CD4-positive, alpha-beta T cell (primary cell): ENCODE data around the gene RARG. TPM values are rescaled to one million over a fixed set of nuclear protein-coding genes. Genes with fewer than 3 reads are reported as not detected.

Experiments used
- ATAC-seq: fragments of 200-7000 bp; cut with Tn5 transposase; one replicate; pipeline ENCODE4 v1.10.0; 2022; ENCODE audit warnings: mild to moderate bottlenecking; ENCODE audit not compliant: poor library complexity
- CTCF ChIA-PET: fragments of 350-600 bp; sonication (Branson Sonifier 250); formaldehyde crosslinking; loops from one replicate; lab custom pipeline; 2021; ENCODE audit warnings: antibody characterized with exemption, inconsistent platforms; lab: Charles Lee
- POLR2A ChIA-PET: fragments of 350-600 bp; sonication (Branson Sonifier 250); formaldehyde crosslinking; loops from one replicate; lab custom pipeline; 2021; ENCODE audit warnings: antibody characterized with exemption, inconsistent platforms; lab: Charles Lee
- DNase-seq, 14 experiments: peaks; one replicate each; pipeline ENCODE4 v3.0.0-alpha.2; 2013 to 2020; ENCODE audit warnings: mixed read lengths in 2 of 14
- H3K27ac ChIP-seq, 2 donors: one replicate each; pipeline versions ENCODE4 v1.5.1 to v1.7.0; 2013; ENCODE audit warnings: low read length in 2 of 2, low read depth in 1 of 2, mild to moderate bottlenecking in 1 of 2
- H3K27me3 ChIP-seq, 2 experiments: 1 replicate in 1 of 2; 2 replicates in 1 of 2; pipeline versions ENCODE4 v1.6.1 to v1.7.0; 2013; ENCODE audit warnings: low read length in 2 of 2, control low read depth in 1 of 2, mild to moderate bottlenecking in 1 of 2, moderate library complexity in 1 of 2; ENCODE audit not compliant: insufficient read depth in 2 of 2, control insufficient read depth in 1 of 2
- H3K36me3 ChIP-seq: one replicate; pipeline ENCODE4 v1.6.1; 2013; ENCODE audit warnings: low read length, control low read depth; ENCODE audit not compliant: insufficient read depth
- H3K4me1 ChIP-seq: one replicate; pipeline ENCODE4 v1.6.1; 2013; ENCODE audit warnings: low read length, control low read depth; ENCODE audit not compliant: insufficient read depth
- H3K4me3 ChIP-seq: one replicate; pipeline ENCODE4 v1.5.1; 2013; ENCODE audit warnings: mild to moderate bottlenecking, low read length, moderate library complexity
- H3K9me3 ChIP-seq, 2 experiments: 1 replicate in 1 of 2; 2 replicates in 1 of 2; pipeline versions ENCODE4 v1.6.1 to v1.7.0; 2013; ENCODE audit warnings: low read length in 2 of 2, mild to moderate bottlenecking in 2 of 2, control low read depth in 1 of 2, moderate library complexity in 1 of 2; ENCODE audit not compliant: control insufficient read depth in 1 of 2, insufficient read depth in 1 of 2
- H3K27ac Mint-ChIP-seq: one replicate; pipeline ENCODE4 v1.8.0; 2020; ENCODE audit warnings: mixed read lengths
- H3K27me3 Mint-ChIP-seq: one replicate; pipeline ENCODE4 v1.8.0; 2021; ENCODE audit warnings: mixed read lengths
- H3K36me3 Mint-ChIP-seq: one replicate; pipeline ENCODE4 v1.8.0; 2021; ENCODE audit warnings: low read depth, mixed read lengths
- H3K4me1 Mint-ChIP-seq: one replicate; pipeline ENCODE4 v1.8.0; 2021; ENCODE audit warnings: low read depth, mixed read lengths
- H3K4me3 Mint-ChIP-seq: one replicate; pipeline ENCODE4 v1.8.0; 2020; ENCODE audit warnings: mild to moderate bottlenecking, mixed read lengths
- H3K9me3 Mint-ChIP-seq: one replicate; pipeline ENCODE4 v1.8.0; 2020; ENCODE audit warnings: mixed read lengths
- CTCF ChIP-seq: fragments of 200-600 bp; IDR thresholded peaks from one replicate; pipeline ENCODE4 v1.8.0; 2022; ENCODE audit warnings: antibody characterized with exemption, mild to moderate bottlenecking
- intact Hi-C, 2 experiments: fragments of 100-400 bp; cut with DNase I in 1 of 2; cut with micrococcal nuclease in 1 of 2; formaldehyde crosslinking; loops; one replicate each; pipeline versions ENCODE4 v1.15.1 to v1.9.0; 2023 to 2025; cut with DNase I, micrococcal nuclease
- total RNA-seq, 174 experiments: library from RNA in 2 of 174; stranded (reverse) in 2 of 174; gene quantifications; one replicate each; pipeline ENCODE4 v1.2.3 and lab custom pipeline; 2021 to 2026

The RARG gene
- total RNA-seq, 2 experiments from 2014 or later: 14.0 to 15.8 TPM

DNA sequence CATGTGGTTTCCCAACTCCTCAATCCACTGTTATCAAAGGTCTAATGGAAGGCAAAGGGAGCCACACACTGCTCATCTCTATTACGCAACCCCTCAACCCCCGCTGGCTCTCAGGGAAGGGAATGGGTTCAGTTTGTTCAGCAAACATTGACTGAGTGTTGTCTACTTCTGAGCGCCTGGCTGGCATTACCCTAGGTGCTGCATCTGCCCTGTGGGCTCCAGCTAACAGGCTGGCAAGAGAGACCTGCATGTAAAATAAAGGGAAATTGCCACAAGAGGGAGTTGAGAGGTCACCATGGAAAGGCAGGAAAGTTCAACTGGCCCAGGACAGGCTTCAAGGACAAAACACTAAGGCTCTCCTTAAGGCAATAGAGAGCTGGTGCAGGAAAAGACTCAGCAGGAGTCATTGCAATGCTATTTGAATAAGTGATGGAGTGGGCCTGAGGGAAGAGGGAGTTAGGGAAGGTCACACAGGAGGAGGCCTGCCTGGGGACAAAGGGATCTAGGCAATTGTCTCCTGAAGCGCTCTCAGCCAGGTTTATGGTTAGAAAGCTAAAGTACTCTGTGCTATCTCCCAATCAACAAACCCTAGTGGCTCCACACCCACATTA is 57.0 kb downstream of the RARG start:
- Mint-ChIP-seq H3K4me3 (no peak overlapping the region), H3K4me1 (peaks cover 10% of the 10 kb centered on the region), H3K27me3 (no peaks in the 10 kb centered on the region), H3K27ac (no peak overlapping the region), H3K9me3 (no peaks in the 10 kb centered on the region), H3K36me3 (peaks cover 16% of the 10 kb centered on the region)
- TF ChIP-seq CTCF: peak; percentile 36
- peaks cover 4% of the 10 kb centered on the region for H3K36me3 ChIP-seq
- DNase-seq (peak in 2 of 14 experiments; percentile 18 to 40), ATAC-seq (no peak)
- no peak overlapping the region for H3K27ac ChIP-seq
- H3K9me3 ChIP-seq: no peaks in the 10 kb centered on the region
- peaks cover 12% of the 10 kb centered on the region for H3K4me1 ChIP-seq
- CTCF ChIA-PET: interaction anchor here (1.0 to 1.3 kb wide), 3 partner anchors 15 to 93 kb away, joined by 3 to 4 read pairs (median 4); partner anchors contain the start of gene ESPL1
- H3K4me3 ChIP-seq: no peak overlapping the region
- intact Hi-C loops: no loop called here
- POLR2A ChIA-PET: no interaction called here
- H3K27me3 ChIP-seq: no peaks in the 10 kb centered on the region

- intact Hi-C loops: no loop called here
- Histone ChIP-seq H3K4me1 (peaks cover 2% of the 10 kb centered on the region), H3K27me3 (no peaks in the 10 kb centered on the region), H3K4me3 (no peak overlapping the region), H3K9me3 (no peaks in the 10 kb centered on the region), H3K36me3 (peaks cover 7% of the 10 kb centered on the region), H3K27ac (no peak overlapping the region)
- no peak overlapping the region for H3K27ac Mint-ChIP-seq
- ChIA-PET CTCF (no interaction called here), POLR2A (no interaction called here)
- peaks cover 15% of the 10 kb centered on the region for H3K36me3 Mint-ChIP-seq
- H3K27me3 Mint-ChIP-seq: no peaks in the 10 kb centered on the region
- no peak for TF ChIP-seq CTCF
- DNase-seq: no peak
- H3K9me3 Mint-ChIP-seq: no peaks in the 10 kb centered on the region
- no peaks in the 10 kb centered on the region for H3K4me1 Mint-ChIP-seq
- no peak overlapping the region for H3K4me3 Mint-ChIP-seq
- no peak for ATAC-seq
Measured at GRCh38 chr12:53173085-53173715, 58.8 kb downstream of the RARG start.

DNA sequence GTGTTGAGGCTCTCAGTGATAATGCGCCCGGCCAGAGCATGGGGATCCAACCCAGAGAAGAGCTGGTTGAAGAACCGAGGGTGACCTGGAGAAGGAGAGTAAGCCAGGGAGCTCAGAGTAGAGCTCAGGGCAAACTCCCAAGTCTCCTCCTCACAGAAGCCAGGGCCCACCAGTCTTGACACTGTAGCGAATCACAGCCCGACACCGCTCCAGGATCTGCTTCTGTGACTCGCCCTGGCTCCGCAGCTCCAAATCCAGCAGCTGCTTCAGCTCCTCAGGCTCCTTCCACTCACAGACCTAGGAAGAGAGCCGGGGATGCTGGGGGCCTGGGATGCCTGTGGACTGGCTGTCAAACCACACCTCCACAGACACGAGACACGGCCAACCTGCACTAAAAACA is 59.7 kb downstream of the RARG start:
- H3K27me3 ChIP-seq: no peaks in the 10 kb centered on the region
- Mint-ChIP-seq H3K27me3 (no peaks in the 10 kb centered on the region), H3K27ac (no peak overlapping the region), H3K36me3 (peaks cover 18% of the 10 kb centered on the region), H3K4me1 (no peaks in the 10 kb centered on the region), H3K4me3 (no peak overlapping the region), H3K9me3 (no peaks in the 10 kb centered on the region)
- H3K4me1 ChIP-seq: peaks cover 2% of the 10 kb centered on the region
- POLR2A ChIA-PET: no interaction called here
- DNase-seq (no peak), ATAC-seq (no peak)
- CTCF ChIA-PET: no interaction called here
- no peak overlapping the region for H3K4me3 ChIP-seq
- peaks cover 7% of the 10 kb centered on the region for H3K36me3 ChIP-seq
- no peak overlapping the region for H3K27ac ChIP-seq
- no peak for TF ChIP-seq CTCF
- H3K9me3 ChIP-seq: no peaks in the 10 kb centered on the region
- intact Hi-C loops: no loop called here
